Thymus (tissue), 11 donors: ENCODE measurements around the gene ZNF436. TPM values are rescaled to one million over a fixed set of nuclear protein-coding genes. Genes with fewer than 3 reads are reported as not detected.

Experiments used
- DNase-seq, 9 donors: peaks; one replicate each; pipeline ENCODE4 v3.0.0-alpha.2; 2013; ENCODE audit warnings: low spot score in 9 of 9, low read depth in 6 of 9, missing footprints in 1 of 9
- H3K27ac ChIP-seq, 2 donors: one replicate each; pipeline ENCODE4 v1.5.1; 2013; ENCODE audit warnings: control low read depth in 1 of 2, low read depth in 1 of 2, low read length in 1 of 2, mild to moderate bottlenecking in 1 of 2, moderate library complexity in 1 of 2
- H3K27me3 ChIP-seq, 2 donors: one replicate each; pipeline ENCODE4 v1.5.1; 2013; ENCODE audit warnings: low read length in 1 of 2; ENCODE audit not compliant: control insufficient read depth in 2 of 2, insufficient read depth in 1 of 2
- H3K36me3 ChIP-seq, 2 donors: one replicate each; pipeline ENCODE4 v1.5.1; 2013; ENCODE audit warnings: low read length in 1 of 2, mild to moderate bottlenecking in 1 of 2, moderate library complexity in 1 of 2; ENCODE audit not compliant: control insufficient read depth in 2 of 2, insufficient read depth in 2 of 2
- H3K4me1 ChIP-seq, 2 donors: one replicate each; pipeline ENCODE4 v1.5.1; 2013; ENCODE audit warnings: low read length in 2 of 2; ENCODE audit not compliant: control insufficient read depth in 2 of 2, insufficient read depth in 2 of 2
- H3K4me3 ChIP-seq, 2 donors: one replicate each; pipeline ENCODE4 v1.5.1; 2013; ENCODE audit warnings: low read length in 2 of 2, control low read depth in 1 of 2, mild to moderate bottlenecking in 1 of 2
- H3K9me3 ChIP-seq, 2 donors: one replicate each; pipeline ENCODE4 v1.5.1; 2013; ENCODE audit warnings: low read length in 1 of 2, mild to moderate bottlenecking in 1 of 2; ENCODE audit not compliant: control insufficient read depth in 2 of 2, insufficient read depth in 1 of 2
- WGBS: extraction: QIAGEN DNeasy Blood & Tissue Kit; methylation state at CpG from one replicate; pipeline ENCODE4 v1.1.7; 2013; 5-methylcytosine and 5-hydroxymethylcytosine counted together
- polyA plus RNA-seq: library from polyadenylated mRNA; stranded (reverse); fragments of 200-250 nt; gene quantifications from one replicate; pipeline ENCODE4 v1.2.3, GENCODE V29; 2013
- total RNA-seq: library from RNA; stranded (reverse); fragments of 120-200 nt; gene quantifications from one replicate; pipeline ENCODE4 v1.2.4, GENCODE V29; 2013
- donor health status: healthy.

The ZNF436 gene
- total and polyA plus RNA-seq, 2 donors, result 6.6 to 11.4 TPM

- H3K36me3 ChIP-seq, result no peaks in the 10 kb centered on the region
- no peaks in the 10 kb centered on the region for H3K27me3 ChIP-seq
- no peak overlapping the region for H3K4me3 ChIP-seq
- H3K4me1 ChIP-seq, result peaks cover 8 to 30% of the 10 kb centered on the region in 2 donors
- peak overlapping the region in 1 of 2 donors; percentile 68 for H3K27ac ChIP-seq
- WGBS, result 92% methylated on average over 13 of the region's 13 CpGs
- peaks cover 0 to 2% of the 10 kb centered on the region in 2 donors for H3K9me3 ChIP-seq
- DNase-seq, result no peak
Observed at GRCh38 chr1:23371987-23372880, 2.6 kb upstream of the ZNF436 start.

- no peaks in the 10 kb centered on the region for H3K27me3 ChIP-seq
- 65% methylated on average over 13 of the region's 13 CpGs for WGBS
- H3K36me3 ChIP-seq, result peaks cover 0 to 4% of the 10 kb centered on the region in 2 donors
- H3K4me1 ChIP-seq, result peaks cover 13 to 31% of the 10 kb centered on the region in 2 donors
- DNase-seq, result no peak
- H3K27ac ChIP-seq, result peak overlapping the region; percentile 50 to 62
- H3K9me3 ChIP-seq, result peaks cover 0 to 3% of the 10 kb centered on the region in 2 donors
- no peak overlapping the region for H3K4me3 ChIP-seq
Observed at GRCh38 chr1:23370709-23371584, 1.3 kb upstream of the ZNF436 start.

GRCh38 chr1:23370330-23370708 lies 683 bp upstream of the ZNF436 start:
- Histone ChIP-seq H3K4me1 (peaks cover 13 to 31% of the 10 kb centered on the region in 2 donors), H3K4me3 (no peak overlapping the region), H3K36me3 (peaks cover 0 to 4% of the 10 kb centered on the region in 2 donors), H3K27ac (peak overlapping the region in 1 of 2 donors; percentile 100), H3K27me3 (no peaks in the 10 kb centered on the region), H3K9me3 (peaks cover 0 to 7% of the 10 kb centered on the region in 2 donors)
- DNase-seq, result no peak
- 94% methylated on average over 5 of the region's 5 CpGs for WGBS

GRCh38 chr1:23368562-23369334 lies 888 bp downstream of the ZNF436 start:
- Histone ChIP-seq H3K9me3 (peaks cover 0 to 19% of the 10 kb centered on the region in 2 donors), H3K36me3 (peaks cover 0 to 12% of the 10 kb centered on the region in 2 donors), H3K27ac (peak overlapping the region; percentile 94 to 100), H3K4me1 (peaks cover 13 to 31% of the 10 kb centered on the region in 2 donors), H3K4me3 (peak overlapping the region; percentile 64 to 95), H3K27me3 (no peaks in the 10 kb centered on the region)
- DNase-seq, result peak; percentile 79 to 96 (median 90)
- WGBS, result under 1% methylated on average over 61 of the region's 61 CpGs

GRCh38 chr1:23367791-23368561 lies 1.7 kb downstream of the ZNF436 start:
- Histone ChIP-seq H3K4me3 (peak overlapping the region; percentile 64 to 95), H3K4me1 (peaks cover 13 to 31% of the 10 kb centered on the region in 2 donors), H3K27me3 (no peaks in the 10 kb centered on the region), H3K27ac (peak overlapping the region; percentile 94 to 100), H3K36me3 (peaks cover under 1 to 19% of the 10 kb centered on the region in 2 donors), H3K9me3 (peaks cover 2 to 27% of the 10 kb centered on the region in 2 donors)
- peak; percentile 96 to 99 (median 98) for DNase-seq
- 5% methylated on average over 41 of the region's 41 CpGs for WGBS

- DNase-seq, result no peak
- 79% methylated on average over 9 of the region's 9 CpGs for WGBS
- H3K4me1 ChIP-seq, result peaks cover 13 to 31% of the 10 kb centered on the region in 2 donors
- peak overlapping the region in 1 of 2 donors; percentile 100 for H3K27ac ChIP-seq
- peak overlapping the region; percentile 64 to 95 for H3K4me3 ChIP-seq
- peaks cover 6 to 25% of the 10 kb centered on the region in 2 donors for H3K36me3 ChIP-seq
- peaks cover 7 to 32% of the 10 kb centered on the region in 2 donors for H3K9me3 ChIP-seq
- no peaks in the 10 kb centered on the region for H3K27me3 ChIP-seq
Observed at GRCh38 chr1:23367451-23367790, 2.2 kb downstream of the ZNF436 start.

GRCh38 chr1:23366598-23366997 lies 3.0 kb downstream of the ZNF436 start:
- Histone ChIP-seq H3K4me1 (peaks cover 13 to 31% of the 10 kb centered on the region in 2 donors), H3K36me3 (peaks cover 13 to 33% of the 10 kb centered on the region in 2 donors), H3K9me3 (peaks cover 14 to 41% of the 10 kb centered on the region in 2 donors), H3K27ac (no peak overlapping the region), H3K4me3 (no peak overlapping the region), H3K27me3 (no peaks in the 10 kb centered on the region)
- 94% methylated on average over 5 of the region's 5 CpGs for WGBS
- no peak for DNase-seq

GRCh38 chr1:23366146-23366545 lies 3.5 kb downstream of the ZNF436 start:
- Histone ChIP-seq H3K4me1 (peaks cover 11 to 28% of the 10 kb centered on the region in 2 donors), H3K36me3 (peaks cover 13 to 38% of the 10 kb centered on the region in 2 donors), H3K4me3 (no peak overlapping the region), H3K9me3 (peaks cover 15 to 45% of the 10 kb centered on the region in 2 donors), H3K27ac (no peak overlapping the region), H3K27me3 (no peaks in the 10 kb centered on the region)
- 92% methylated on average over 2 of the region's 2 CpGs for WGBS
- no peak for DNase-seq
